Left cardiac atrium (tissue), 4 donors: Measurements from ENCODE around the gene ESPL1. TPM values are rescaled to one million over a fixed set of nuclear protein-coding genes. Genes with fewer than 3 reads are reported as not detected.
A peak's percentile ranks its signal among the peaks of the same experiment; 100 is the strongest.
"Not testable (repeated sequence)": the region's sequence is repeated elsewhere in the genome, so short reads cannot be mapped to it uniquely, and the experiment has no call there.

Experiments used
- ATAC-seq, 2 donors: fragments of 200-7000 bp; cut with Tn5 transposase; one replicate each; pipeline ENCODE4 v1.9.1; 2020; ENCODE audit warnings: mild to moderate bottlenecking in 2 of 2, moderate library complexity in 2 of 2
- DNase-seq: peaks from one replicate; pipeline ENCODE4 v3.0.0-alpha.2; 2020
- intact Hi-C, 2 donors: fragments of 100-400 bp; cut with DNase I; formaldehyde crosslinking; loops; one replicate each; pipeline versions ENCODE4 v1.14.1 to v1.15.1; 2022 to 2023
- total RNA-seq, 2 donors: library from RNA; stranded (reverse); fragmentation: NEBNext Ultra II Directional; extraction: Animal tissue kit (Norgen Biotek cat#: 25700); gene quantifications; one replicate each; pipeline ENCODE4 v1.2.1, GENCODE V29; 2021
- donor health status: DM: no; HTN: yes; CAD: no.
- donor health status: DM: no; HTN: yes; CAD: no; lungs with severe emphysema.
- donor health status: DM: yes; HTN: yes; CAD: no.
- donor health status: Dilated cardiomyopathy.

ESPL1 gene
- total RNA-seq, 2 donors from 2014 or later = 0.58 to 1.3 TPM

DNA sequence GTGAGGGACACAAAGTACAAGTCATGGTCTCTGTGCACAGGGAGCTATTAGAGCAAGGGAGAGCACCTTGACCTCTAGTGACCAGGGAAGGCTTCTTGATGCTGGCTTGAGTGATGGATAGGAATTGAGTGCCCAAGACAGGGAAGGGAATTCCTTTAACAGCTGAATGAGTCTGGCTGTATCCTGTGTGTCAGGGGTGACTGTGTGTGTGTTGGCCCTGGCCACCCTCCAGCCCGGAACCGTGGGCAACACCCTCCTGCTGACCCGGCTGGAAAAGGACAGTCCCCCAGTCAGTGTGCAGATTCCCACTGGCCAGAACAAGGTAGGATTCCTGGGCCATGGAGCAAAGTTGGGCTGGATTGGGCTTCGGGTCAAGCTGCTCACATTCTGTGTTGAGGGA is 21.8 kb downstream of the ESPL1 start:
- intact Hi-C loops = loop anchor here (5.0 to 10.0 kb wide), 2 partner anchors 78 to 225 kb away; no protein-coding TSS in a partner anchor
- ATAC-seq = no peak
- DNase-seq = no peak

DNA sequence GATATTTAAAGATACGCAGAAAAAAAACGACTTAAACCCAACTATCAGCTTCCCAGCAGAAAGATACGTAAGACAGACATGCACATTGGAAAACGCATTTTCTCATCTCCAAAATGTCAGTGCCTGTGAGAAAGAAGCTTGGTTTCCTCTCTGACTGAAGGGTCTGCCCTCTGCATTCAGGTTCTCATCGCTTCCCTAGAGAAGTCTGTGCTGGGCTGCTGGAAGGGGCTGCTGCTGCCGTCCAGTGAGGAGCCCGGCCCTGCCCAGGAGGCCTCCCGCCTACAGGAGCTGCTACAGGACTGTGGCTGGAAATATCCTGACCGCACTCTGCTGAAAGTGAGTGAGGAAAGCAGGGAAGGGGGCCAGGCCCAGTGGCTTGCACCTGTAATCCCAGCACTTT is 22.6 kb downstream of the ESPL1 start:
- intact Hi-C loops = loop anchor here in 1 of 2 donors (10.0 kb wide), 1 partner anchor 226 kb away; no protein-coding TSS in a partner anchor
- DNase-seq = no peak
- no peak for ATAC-seq

DNA sequence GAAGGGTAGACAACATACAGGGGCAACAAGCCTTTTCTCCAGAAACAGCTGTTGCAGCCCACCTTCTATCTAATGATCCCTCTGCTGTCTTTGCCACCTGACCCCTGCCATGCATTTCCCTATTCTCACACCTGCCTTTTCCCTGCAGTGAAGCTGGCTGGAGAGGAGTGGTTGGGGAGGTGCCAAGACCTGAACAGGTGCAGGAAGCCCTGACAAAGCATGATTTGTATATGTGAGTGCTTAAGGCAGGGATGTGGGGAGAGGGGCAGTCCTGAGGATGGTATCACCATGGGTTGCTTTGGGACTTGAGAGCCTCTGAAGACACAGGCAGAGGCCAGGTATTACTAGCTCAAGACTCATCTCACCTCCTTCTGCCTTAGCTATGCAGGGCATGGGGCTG is 24.3 kb downstream of the ESPL1 start:
- intact Hi-C loops = loop anchor here in 1 of 2 donors (10.0 kb wide), 1 partner anchor 228 kb away; no protein-coding TSS in a partner anchor

DNA sequence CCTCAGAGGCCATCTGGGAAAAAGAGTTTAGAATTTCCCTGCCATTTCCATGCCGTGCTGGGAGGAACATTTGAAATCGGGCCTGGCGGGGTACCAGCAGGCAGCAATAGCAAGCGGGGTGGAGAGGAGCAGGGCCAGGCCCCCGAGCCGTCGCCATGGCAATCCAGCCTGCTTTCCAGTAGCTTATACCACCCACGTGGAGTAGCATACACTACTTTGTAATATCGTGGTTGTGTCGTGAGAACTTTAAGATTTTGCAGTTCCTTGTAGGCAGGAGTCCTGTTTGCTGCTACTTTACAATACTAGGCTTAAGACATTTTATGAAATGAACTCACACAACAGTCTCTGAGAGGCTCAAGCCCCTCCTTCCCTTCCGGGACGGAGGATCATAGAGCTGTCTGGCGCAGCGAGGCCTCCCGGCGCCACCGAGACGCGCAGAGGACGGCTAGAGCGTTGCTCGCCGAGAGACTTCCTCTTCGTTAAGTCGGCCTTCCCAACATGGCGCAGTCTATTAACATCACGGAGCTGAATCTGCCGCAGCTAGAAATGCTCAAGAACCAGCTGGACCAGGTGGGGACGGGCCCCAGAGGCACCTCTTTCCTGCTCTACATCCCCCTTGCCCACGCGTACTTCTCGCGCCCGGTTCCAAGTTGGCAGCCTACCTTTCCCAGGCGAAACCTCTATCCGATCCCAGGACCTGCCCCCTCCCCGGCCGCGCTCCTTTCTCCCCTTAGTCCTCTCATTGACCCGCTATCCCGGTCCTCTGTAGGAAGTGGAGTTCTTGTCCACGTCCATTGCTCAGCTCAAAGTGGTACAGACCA is 27.2 kb downstream of the ESPL1 start, which contains the start of gene PFDN5:
TSS of gene PFDN5 (plus strand) at position 473 of the 821 bp plus-strand sequence. CDS start at position 499, 26 bp downstream.
- ATAC-seq = peak; percentile 91 to 93
- DNase-seq = peak; percentile 93
- intact Hi-C loops = loop anchor here in 1 of 2 donors (10.0 kb wide), 1 partner anchor 230 kb away; no protein-coding TSS in a partner anchor

More for the DNA sequence above, 24.3 kb downstream of the ESPL1 start:
- ATAC-seq (no peak), DNase-seq (no peak)

DNA sequence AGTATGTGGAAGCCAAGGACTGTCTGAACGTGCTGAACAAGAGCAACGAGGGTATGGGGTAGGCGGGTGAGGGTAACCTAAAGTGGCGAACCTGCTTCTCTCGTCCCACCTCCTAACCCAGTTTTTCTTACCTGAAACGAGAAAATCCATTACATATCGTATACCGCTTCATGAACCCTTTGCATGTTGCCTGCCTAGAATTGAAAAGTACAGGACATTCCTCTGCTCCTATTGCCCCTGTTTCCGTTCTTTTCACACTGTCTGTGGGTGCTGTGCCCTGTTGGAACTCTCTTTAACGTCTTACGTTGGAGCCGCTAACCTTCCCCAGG is 27.8 kb downstream of the ESPL1 start:
- DNase-seq = no peak
- ATAC-seq = peak in 1 of 2 donors; percentile 2
- intact Hi-C loops = loop anchor here in 1 of 2 donors (10.0 kb wide), 1 partner anchor 231 kb away; no protein-coding TSS in a partner anchor

DNA sequence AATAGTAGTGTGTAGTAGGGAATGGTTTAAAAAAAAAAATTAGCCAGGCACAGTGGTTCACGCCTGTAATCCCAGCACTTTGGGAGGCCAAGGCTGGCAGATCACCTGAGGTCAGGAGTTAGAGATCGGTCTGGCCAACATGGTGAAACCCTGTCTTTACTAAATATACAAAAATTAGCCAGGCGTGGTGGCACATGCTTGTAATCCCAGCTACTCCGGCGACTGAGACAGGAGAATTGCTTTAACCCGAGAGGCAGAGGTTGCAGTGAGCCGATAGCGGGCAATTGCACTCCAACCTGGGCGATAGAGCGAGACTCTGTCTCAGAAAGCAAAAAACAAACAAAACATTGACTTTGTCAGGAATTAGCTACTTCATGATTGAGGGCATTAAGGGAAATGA is 29.0 kb downstream of the ESPL1 start:
- intact Hi-C loops = loop anchor here in 1 of 2 donors (10.0 kb wide), 1 partner anchor 232 kb away; no protein-coding TSS in a partner anchor
- DNase-seq, ATAC-seq: not testable (repeated sequence)

DNA sequence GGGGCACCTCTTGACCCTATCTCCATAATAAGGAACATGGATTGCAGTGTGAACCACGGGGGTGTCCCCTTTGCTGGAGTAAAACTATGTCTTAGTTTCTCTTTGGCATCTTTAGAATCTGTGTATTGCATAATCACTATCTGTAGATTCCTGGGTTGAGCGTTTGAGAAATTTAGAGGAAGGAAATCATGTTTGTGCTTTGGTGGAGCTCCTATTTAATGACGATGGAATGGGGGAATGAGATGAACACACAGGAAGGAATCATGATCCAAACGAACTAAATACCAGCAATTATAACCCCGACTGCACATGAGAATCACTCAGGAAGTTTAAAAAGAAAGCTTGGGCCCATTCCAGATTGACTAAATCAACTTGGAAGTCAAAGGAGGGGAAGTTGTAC is 30.1 kb downstream of the ESPL1 start:
- ATAC-seq (no peak), DNase-seq (no peak)
- intact Hi-C loops = loop anchor here in 1 of 2 donors (10.0 kb wide), 1 partner anchor 233 kb away; no protein-coding TSS in a partner anchor

DNA sequence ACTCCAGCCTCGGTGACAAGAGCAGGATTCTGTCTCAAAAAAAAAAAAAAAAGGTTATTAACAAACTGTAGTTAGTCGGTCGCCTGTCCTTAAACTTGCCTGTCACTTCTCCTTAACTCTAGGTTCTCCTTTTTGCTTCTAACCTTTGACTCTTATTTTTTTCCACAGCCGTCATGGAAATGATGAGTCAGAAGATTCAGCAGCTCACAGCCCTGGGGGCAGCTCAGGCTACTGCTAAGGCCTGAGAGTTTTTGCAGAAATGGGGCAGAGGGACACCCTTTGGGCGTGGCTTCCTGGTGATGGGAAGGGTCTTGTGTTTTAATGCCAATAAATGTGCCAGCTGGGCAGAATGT is 31.0 kb downstream of the ESPL1 start:
- ATAC-seq (peak in 1 of 2 donors; percentile 18), DNase-seq (no peak)
- intact Hi-C loops = loop anchor here in 1 of 2 donors (10.0 kb wide), 1 partner anchor 234 kb away; no protein-coding TSS in a partner anchor

DNA sequence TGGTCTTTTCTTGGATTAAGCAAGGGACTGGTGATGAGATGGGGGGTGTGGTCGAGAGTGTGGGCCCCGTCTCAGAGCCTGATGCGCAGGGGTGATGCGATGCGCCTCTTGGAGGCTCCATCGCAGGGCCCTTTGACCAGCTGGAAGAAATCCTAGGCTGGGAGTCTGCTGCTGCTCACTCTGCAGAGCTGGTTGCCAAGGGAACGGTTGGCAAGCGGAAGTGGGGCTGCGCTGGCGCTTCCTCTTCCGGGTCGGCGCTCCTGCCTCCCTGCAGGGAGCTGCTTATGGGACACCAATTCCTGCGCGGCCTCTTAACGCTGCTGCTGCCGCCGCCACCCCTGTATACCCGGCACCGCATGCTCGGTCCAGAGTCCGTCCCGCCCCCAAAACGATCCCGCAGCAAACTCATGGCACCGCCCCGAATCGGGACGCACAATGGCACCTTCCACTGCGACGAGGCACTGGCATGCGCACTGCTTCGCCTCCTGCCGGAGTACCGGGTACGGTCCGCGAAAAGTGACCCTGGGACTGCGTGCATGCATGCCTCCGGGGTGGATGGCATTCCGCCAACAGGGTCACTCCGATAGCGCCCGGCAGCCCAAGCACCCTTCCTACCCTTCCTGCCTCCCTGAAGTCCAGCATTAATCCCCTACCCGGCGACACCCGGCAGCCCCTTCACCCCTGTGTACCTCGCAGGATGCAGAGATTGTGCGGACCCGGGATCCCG is 31.5 kb downstream of the ESPL1 start, which contains the start of gene MYG1:
TSS of gene MYG1 (plus strand) at position 242 of the 727 bp plus-strand sequence. CDS start at position 285, 43 bp downstream.
- DNase-seq = peak; percentile 91
- intact Hi-C loops = loop anchor here in 1 of 2 donors (10.0 kb wide), 1 partner anchor 235 kb away; no protein-coding TSS in a partner anchor
- ATAC-seq = peak; percentile 83 to 87

DNA sequence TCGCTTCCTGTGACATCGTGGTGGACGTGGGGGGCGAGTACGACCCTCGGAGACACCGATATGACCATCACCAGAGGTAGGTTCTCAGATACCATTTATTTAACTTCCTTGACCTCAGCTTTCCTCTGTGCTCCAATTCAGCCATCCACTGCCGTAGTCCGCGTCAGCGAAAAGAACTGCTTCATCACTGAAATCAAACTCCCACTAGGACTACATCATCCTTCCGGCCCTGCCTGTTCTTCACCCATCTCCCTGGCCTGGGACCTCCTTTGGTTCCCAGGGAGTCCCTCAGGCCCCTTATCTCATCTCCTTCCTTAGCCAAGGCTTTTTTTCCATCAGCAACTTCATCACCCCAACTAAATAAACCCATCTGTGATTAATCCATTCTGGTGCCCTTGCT is 32.1 kb downstream of the ESPL1 start:
- intact Hi-C loops = no loop called here
- DNase-seq (no peak), ATAC-seq (no peak)

DNA sequence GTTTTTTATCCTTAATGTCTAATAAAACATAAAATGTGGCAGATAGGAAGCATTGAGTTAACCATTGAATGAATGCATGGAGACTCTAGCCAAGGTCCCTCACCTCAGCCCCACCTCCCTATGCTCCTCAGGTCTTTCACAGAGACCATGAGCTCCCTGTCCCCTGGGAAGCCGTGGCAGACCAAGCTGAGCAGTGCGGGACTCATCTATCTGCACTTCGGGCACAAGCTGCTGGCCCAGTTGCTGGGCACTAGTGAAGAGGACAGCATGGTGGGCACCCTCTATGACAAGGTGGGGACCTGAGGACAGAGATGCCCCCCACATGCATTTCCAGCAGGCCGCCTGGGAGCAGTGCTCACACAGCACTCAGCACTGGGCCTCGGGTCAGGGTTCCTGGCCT is 34.8 kb downstream of the ESPL1 start:
- ATAC-seq (no peak), DNase-seq (no peak)
- intact Hi-C loops = no loop called here

DNA sequence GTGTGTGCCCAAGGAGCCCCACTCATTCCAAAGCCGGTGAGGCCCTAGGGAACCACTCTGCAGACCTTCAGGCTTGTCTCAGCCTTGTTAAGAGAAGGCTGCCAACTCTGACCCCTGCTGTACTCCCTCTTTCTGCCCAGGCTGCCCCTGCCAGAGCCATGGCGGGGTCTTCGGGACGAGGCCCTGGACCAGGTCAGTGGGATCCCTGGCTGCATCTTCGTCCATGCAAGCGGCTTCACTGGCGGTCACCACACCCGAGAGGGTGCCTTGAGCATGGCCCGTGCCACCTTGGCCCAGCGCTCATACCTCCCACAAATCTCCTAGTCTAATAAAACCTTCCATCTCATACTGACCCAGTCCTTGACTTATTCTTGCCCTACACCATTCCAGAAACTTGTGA is 38.7 kb downstream of the ESPL1 start:
- no peak for ATAC-seq
- intact Hi-C loops = no loop called here

DNA sequence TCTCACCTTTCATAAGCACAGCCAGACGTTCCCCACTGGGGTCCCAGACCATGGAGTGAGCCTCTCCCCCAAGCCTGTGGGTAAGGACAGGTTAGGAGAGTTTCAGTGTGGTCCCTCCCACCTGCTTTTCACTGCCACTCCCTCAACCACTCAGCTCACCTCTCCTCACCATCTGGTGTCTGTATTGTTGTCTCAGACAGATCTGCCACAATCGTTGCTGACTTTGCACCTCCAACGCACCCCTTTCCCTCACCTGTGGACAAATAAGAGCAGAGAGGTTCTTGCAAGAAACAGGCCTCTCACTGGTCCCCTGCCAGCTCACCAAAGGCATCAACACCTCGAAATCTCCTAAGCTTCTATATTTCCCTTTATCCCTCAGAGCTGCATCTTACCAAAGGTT is 40.2 kb downstream of the ESPL1 start:
- intact Hi-C loops = no loop called here

More for the DNA sequence above, 38.7 kb downstream of the ESPL1 start:
- no peak for DNase-seq

DNA sequence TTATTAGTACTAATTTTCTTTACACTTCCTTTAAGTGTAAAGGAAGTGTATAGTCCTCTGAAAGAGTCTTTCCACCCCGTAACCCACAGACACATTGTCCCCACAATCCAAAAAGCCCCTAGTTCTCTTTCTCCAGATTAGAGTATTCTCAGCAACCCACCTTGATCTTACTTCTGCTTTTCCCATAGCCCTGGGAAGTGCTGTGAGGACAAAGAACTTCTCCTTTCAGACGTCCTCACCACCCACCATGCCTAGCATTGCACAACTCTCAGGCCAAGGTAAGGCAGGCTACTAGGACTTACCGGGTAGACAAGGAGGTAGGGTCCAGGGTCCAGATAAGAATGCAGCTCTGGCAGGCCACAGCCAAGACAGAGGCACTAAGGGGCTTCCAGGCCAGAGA is 45.9 kb downstream of the ESPL1 start:
- ATAC-seq = no peak
- no peak for DNase-seq
- intact Hi-C loops = no loop called here

More for the DNA sequence above, 40.2 kb downstream of the ESPL1 start:
- ATAC-seq (no peak), DNase-seq (no peak)

DNA sequence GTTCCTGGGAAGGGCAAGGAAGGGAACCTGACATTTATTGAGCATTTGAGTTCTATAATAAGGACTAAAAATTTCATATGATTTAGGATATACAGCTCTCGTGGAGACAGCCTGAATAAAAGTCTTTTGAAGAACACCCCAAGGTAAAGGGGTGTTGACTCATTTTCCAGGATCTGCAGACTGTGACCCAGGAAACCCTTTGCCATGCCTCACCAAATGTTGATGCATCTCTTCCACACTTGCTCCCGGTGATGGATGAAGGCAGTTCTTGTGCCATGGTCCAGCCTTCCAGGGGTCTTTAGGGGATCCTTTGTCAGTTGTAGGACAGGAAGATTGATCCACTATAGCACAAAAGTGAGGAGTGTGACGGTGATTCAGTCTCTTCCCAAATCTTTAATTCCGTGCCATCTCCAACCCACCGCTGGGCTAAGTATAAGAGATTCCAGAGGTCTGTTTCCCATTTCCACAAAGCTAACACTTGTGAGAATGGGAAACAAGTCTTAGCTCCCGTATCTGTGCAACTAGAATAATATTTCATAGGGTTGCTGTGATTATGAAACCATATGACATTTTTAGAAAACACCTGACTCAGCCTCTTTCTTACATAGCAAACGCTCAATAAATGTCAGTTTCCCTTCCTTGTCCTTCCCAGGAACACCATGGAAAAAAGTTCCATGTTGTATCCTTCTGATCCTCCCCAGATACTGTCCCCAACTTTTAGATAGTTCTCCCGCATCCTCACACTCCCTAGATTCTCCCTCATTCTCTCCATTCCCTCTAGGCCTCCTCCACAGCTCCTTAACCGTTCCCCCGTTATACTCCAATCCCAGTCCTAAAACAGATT is 52.5 kb downstream of the ESPL1 start:
- intact Hi-C loops = loop anchor here in 1 of 2 donors (1.0 to 10.0 kb wide), 2 partner anchors 100 to 184 kb away; partner anchors contain the start of genes NPFF and TARBP2
- no peak for ATAC-seq
- no peak for DNase-seq

DNA sequence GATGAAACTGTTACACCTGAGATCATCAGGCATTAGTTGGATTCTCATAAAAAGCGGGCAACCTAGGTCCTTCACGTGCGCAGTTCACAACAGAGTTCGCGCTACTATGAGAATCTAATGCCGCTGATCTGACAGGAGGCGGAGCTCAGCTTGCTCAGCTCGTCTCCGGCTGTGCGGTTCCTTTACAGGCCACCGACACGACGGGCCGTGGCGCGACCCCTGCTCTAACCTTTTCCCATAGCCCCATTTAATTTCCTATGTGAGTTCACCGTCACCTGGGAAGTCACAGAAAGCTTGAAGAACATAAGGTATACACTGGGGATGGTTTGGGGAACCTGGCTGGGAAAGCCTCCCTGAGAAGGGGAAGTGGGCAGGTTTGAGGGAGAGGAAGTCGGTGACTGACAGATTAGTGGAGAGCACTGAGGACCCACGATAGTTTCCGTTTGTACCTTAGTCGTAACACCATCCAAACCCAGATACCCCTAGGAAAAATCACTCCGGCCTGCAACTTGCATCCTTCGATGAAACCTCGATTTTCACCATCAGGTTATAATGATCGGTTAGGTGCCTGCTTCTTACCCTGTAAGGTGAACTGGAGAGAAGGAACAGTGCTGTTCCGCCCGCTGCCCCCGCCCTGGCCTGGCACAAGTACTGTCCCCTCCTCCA is 56.1 kb downstream of the ESPL1 start:
- intact Hi-C loops = loop anchor here in 1 of 2 donors (2.0 to 10.0 kb wide), 2 partner anchors 57 to 181 kb away; partner anchors contain the start of genes NPFF, SP1 and TARBP2
- no peak for DNase-seq
- no peak for ATAC-seq

DNA sequence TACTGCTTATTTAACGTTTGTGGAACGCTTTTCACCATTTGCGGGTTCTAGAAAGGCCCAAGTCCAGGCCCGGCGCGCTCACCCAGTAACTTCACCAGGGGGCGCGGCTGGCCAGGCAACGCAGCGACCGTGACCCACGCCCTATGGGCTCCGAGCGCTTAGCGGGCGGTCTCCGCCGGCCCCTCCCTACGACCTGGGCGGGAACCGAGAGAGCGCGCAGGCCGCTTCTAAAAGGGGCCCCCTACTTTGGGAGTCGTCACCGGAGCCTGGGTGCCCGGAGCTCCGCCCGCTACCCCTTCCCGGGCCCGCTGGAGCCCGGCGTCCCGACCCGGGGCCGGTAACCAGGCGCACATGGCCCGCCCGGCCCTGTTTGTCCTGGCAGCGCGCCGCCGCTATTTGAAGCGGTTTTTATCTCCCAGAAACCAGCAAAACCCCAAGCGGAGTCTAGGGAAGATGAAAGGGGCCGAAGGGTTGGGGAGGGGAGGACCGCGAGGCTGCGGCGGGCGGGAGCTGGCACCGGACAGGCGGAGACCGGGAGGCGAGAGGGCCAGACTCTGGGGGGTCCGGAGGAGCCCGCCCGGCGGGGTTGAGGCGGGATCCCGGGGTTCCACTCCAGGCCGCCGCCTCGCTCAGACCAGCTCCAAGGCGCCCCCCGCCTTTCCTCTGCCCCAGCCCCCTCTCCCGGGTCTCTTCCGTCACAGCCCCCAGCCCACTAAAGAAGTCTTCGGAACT is 56.8 kb downstream of the ESPL1 start:
- peak; percentile 86 to 87 for ATAC-seq
- DNase-seq = peak; percentile 95
- intact Hi-C loops = loop anchor here in 1 of 2 donors (2.0 to 10.0 kb wide), 2 partner anchors 56 to 180 kb away; partner anchors contain the start of genes NPFF, SP1 and TARBP2
